HG02763 (cell line): ENCODE data around the gene VDR.

ENCODE experiments used
- ATAC-seq: cut with Tn5 transposase; IDR thresholded peaks from one replicate; pipeline ENCODE4 v1.9.1; 2021; ENCODE audit warnings: mild to moderate bottlenecking, moderate library complexity; ENCODE audit not compliant: unreplicated experiment

Gene VDR

DNA sequence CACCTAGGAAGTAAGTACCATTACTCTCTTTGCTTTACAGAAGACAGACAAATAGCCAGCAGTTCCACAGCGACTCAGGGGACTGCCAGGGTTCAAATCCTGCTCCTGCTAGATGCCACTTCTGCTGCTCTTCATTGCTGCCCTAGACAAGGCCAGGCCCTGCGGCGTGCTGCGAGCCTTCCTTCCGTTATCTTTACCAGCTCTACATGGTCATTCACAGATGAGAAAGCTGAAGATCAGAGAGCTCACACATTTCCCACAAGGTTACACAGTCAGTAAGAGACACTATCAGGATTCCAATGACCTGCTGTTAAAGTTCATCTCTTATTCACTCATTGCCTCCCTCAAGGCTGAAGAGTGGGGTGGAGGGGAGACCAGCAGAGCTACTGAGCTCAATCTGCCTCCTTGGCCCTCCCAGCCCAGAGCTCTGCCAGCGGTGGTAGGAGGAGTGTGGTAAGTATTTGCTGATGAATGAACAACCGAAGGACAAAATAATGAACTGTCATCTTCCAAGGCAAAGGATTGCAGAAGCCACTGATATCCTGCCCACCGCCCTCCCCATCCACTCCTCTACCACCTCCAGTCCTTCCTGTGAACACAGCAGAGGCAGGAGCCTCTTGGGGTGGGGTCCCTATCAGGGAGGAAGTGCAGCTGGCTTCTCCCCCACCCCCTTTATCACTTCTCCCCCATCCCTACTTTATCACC lies 70.4 kb downstream of the VDR start:
- ATAC-seq = no peak

DNA sequence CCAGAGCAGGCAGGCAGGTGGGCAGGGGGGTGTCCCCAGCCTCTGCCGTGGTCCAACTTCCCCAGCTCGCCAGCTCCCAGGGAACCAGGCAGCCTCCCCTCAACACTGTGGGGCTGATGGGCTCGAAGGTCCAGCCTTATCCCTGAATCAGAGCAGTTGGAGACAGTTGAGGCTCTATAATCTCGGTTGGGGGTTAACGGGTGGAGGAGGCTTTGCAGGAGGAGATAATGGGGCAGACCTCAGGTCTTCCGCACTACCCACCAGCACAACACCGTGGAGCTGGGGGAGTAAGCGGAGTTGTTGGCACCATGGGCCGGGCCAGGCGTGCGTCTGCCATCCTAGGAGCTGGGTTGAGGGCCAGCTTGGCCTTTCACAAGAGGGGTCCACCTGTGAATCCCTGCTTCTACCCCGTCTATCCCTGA lies 71.2 kb downstream of the VDR start:
- ATAC-seq = no peak

DNA sequence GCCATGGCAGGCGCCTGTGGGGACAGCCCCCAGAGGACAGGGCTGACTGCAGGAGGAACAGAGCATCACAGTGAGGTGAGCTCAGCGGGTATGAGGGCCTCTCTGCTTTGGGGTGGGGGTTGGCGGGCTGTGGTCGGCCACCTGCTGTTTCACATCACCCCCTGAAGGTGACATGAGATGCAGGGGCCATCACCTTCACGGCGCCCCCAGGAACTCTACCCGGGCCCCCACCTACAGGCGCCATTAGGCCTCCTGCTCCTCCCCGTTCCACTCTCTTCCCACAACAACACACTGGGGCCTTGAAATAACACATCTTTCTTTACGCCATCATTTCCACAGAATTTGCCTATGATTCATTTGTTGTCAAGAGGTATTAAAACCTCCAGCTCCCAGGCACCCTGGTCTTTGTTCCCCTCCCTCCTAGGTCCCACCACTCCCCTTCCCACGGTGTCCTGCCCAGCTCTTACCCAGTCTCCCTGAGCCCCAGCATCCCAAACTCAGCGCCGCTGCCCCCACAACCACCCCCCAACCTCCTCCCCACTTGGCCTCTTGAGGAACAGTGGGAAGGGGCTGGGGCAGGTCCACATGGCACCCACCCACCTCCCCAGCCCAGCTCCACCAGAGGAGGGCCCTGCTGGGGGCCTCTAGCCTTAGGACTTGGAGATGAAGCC lies 72.4 kb downstream of the VDR start:
- ATAC-seq = no peak

DNA sequence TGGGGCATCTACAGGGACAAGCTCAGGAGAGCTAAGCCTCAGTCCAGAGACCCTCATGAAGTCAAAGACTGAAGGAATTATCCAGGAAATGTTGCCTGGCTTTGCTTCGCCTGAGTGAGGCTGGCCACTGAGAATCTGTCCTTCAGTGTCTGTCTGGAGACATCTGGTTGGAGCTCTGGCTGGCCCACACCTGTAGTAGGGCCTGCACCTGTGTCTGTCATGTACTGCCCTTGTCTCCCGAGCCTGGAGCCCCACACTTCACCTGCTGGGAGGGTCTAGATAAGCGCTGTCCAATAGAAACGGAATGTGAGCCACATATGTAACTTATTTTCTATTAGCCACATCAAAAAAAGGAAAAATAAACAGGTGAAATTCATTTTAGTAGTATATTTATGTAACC lies 75.2 kb downstream of the VDR start:
- ATAC-seq = no peak

DNA sequence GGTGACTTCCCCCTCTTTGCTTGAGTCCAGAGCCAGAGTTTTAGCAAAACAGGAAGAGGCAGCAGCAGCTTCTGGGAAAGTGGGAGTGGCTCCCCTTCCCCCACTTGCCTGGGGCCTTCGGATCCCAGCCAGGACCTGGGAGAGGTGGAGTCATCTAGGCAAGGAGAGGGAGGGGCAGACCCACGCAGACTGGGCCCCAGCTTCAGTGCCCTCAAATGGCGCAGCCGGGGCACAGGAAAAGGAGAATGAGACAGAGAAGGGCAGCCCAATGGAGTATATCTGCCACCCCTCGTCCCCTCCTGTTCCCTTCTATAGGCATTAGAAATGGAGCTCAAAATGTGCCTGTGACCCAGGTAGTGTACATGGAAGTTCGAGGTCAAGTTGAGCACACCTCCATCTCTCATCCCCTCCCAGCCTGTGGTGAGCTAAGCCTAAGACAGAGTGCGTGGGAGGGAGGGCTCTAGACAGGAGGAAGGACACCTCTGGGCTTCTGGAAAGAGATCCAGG lies 75.8 kb downstream of the VDR start:
- ATAC-seq = no peak

DNA sequence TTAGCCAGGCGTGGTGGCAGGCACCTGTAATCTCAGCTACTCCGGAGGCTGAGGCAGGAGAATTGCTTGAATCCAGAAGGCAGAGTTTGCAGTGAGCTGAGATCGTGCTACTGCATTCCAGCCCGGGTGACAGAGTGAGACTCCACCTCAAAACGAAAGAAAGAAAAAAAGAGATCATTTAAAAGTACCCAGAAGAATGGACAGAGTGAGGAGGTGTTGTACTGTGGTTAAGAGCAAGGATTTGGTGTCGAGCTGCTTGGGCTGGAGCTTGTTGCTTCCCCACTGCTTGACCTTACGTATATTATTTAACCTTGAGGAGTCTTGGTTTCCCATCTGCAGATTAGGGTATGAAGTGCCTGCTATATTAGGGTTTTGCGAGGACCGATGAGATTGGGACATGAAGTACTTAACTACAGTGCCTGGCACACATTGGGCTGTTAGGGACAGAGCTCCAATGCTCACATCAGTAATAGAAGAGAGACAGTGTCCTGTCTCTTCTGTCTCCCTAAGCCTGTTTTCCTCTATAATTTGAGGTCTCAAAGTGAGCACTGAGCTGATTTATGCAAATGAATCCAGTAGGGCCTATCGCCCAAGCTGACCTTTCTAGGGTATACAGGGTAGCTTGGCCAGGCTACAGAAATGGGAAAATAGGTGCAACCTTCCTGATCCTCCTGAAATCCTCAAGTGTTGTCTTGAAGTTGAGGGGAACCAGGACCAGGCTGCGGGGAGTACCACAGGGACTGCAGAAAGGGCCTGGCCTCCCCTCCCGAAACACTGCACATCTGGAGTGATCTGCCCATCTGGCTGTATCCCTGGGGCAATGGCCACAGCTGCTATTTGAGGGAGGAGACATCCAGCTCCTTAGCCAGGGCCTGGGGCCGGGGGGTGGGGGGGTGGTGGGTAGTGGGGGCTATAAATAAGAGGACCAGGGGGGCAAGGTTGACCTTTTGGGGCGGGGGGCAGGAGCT lies 76.5 kb downstream of the VDR start:
- ATAC-seq = no peak

DNA sequence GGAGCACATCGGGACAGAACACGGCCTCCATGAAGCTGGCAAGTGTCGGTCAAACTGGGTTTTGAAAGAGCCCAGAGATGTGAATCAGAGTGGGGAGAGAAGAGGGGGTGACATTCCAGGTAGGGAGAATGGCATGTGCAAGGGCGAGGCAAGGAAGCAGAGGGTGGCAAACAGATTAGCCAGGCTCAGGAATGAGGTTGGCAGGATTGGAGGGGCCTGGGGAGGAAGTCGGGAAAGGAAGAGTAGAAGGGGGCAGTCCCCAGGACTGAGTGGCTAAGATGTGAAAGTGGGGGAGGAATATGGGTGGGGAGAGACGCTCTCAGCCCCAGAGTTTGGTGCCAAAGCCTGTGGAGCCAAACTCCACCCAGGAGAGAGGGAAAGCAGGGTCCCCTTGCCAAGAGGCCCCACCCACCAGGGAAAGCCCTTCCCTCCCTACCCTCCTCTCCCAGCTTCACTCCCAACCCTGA lies 79.6 kb downstream of the VDR start:
- no peak for ATAC-seq

DNA sequence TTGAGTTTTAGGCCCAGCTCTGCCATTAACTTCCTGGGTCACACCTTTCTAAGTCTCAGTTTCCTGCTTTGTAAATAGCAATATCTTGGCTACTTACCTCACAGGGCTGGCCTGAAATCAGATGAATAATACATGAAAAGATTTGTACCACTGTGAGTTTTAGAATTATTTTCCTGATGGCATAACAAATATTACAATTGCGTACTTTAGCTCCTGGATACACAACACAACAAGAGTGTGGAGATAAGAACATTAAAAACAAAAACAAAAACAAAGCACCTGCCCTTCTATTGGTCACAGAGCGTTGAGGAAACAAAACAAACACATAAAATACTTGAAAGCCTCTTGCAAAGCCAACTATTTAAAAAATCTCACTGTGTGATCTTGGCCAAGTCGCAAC lies 80.2 kb downstream of the VDR start:
- ATAC-seq = no peak

DNA sequence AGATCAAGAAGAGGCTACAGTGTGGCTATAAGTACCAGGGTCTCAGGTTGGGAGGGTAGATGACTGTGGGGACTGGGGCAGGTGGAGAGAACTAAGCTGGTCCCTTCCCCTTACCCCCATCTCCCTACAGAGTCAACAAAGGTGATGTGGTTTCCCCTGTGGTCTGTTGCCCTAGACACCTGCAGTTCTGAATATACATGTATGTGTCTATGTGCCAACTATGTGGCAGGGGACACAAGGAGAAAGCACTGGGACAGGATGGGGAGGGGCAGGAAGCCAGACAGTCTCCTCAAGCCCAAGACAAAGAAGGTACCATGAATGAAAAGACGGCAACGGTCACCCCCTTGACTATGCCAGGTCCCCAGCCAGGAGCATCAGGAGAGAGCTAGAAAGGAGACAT lies 80.6 kb downstream of the VDR start:
- ATAC-seq = no peak

DNA sequence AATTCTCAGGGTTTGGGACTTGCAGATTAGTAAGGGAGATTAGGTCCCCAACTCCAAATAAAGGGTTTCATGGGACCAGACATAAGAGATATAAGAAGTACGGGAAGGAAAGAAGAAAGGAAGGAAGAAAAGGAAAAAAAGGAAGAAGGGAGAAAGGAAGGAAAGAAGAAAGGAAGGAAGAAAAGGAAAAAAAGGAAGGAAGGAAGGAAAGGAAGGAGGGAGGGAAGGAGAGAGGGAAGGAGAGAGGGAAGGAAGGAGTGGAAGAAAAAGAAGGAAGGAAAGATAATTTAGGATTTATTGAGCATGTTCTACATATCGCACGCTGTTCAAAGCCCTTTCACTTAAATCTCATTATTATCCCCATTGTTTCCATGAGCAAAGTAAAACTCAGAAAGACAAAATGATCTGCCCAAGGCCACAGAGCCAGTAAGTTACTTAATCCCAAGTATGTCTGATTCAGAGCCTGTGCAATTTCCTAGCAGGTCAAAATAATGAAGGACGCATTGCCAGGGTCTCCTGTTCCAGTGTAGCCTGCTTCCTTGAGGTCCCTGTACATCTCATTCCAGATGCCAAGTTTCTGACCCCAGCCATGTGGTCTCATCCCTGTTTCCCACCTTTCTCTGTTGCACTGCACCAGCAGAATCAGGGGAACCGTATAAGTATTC lies 81.2 kb downstream of the VDR start:
- ATAC-seq = no peak

DNA sequence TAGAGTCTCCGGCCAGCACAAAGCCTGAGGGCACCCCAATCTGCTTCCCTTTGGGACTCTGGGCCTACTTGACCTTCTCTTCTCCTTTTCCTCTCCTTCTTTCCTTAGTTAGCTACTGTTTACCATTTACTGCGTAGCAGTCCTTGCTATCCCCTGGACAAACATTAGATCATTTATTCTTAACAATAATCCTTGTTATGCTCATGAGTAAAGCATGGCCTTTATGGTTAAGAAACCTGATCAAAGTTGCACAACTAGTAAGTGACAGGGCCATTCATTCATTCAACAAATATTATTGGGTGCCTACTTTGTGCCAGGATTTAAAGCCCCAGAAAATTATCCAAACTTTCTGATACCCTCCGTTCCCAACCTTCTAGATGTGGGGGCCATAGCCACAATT lies 81.9 kb downstream of the VDR start:
- no peak for ATAC-seq

DNA sequence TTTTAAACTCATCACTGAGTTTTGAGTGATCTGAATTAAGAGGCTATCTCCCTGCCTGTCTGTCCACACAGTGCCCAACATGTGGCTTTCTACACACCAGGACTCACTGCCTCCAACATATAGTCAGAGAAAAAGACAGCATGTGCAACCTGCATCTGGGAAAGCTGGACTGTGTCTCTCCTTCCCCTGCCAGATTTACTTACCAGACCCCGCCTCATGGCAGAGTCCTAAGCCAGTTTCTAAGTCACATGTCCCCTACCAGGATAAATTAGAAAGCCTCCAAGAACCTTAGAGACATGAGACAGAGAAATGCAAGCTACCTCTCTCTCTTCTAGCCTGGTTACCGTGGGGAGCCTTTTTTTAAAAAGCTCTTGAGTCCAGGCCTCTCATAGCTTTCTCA lies 82.4 kb downstream of the VDR start:
- ATAC-seq = no peak

DNA sequence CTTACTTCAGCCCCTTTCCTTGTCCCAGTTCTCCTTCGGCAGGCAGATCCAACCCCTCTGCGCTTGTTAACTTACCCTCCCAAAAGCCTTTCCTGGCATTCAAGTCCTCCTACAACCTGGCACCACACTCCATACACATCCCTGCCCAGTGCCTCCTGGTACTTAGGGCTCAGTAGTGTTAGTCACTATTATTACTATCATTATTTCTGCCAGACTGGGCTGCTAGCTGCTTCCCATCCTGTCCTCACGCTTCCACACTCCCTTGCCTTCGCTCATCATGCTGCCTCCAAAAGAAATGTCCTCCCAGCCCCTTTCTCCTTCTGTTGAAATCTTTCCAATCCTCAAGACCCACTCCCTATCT lies 83.5 kb downstream of the VDR start:
- no peak for ATAC-seq

DNA sequence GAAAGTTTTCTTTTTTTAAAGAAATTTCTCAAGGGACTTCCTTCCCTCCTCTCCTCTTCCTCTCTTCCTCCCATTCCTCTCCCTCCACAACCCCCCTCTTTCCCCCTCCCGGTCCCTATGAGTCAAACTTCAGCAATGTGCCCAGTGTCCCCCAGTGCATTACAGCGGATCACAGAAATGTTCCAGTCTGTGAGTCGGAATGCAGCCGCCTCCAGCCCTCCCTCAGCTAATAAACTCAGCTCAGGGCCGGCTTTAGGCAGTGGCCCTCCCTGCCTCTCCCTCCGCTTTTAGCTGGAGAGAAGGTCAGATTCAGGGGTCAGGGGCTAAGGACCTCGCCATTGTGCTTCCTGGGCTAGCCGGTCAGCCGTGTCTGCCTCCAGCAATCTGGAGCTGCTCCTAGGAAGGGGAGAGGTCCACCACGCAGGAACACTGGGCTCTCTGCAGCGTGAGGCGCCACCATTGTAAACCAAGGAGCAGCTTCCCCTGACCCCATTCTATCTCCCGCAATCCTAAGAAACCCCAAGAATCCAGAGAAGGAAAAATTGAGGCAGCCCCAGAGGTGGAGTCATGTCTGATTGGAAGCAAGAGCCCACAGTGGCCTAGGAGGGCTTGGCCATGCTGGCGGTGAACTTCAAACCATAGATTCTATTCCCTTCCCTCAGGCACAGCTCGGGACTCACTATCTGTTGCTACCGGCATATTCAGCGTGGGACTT lies 84.0 kb downstream of the VDR start:
- no peak for ATAC-seq

DNA sequence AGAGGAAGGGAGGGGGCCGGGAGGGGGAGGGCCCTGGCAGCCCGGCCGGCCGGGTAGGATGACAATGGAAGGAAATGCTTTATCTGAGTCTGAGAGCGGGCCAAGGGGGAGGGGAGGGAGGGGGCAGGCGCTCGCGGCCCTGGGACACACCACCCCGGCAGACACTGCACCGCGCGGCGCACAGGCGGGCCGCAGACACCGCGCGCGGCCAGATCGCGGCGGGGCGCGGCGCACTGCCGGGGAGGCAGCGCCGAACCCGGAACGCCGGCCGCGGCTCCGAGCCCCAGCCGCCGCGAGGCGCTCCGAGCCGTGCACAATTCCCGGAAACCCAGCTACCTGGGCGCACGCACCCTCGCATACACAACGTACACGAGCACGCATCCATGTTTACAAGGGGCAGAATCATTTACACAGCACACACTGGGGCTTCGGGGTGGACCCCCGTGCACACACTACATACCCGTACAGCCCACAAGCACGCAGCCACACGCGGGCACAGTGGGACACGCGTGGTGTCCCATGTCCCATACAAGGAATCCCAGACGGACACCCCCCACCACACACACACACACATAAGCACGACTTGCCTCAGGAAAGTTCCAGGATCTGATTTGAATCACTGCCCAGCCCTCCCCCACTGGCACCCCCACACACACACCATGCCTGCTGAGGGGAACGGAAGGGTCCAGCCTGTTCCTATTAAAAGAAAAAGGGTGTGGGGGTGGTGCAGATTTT lies 84.7 kb downstream of the VDR start, which contains the start of gene HDAC7:
Gene HDAC7, minus strand, starts transcription at position 8 of the 735 bp plus-strand sequence. CDS start 118 bp downstream, outside the sequence.
- ATAC-seq = peak; percentile 35

DNA sequence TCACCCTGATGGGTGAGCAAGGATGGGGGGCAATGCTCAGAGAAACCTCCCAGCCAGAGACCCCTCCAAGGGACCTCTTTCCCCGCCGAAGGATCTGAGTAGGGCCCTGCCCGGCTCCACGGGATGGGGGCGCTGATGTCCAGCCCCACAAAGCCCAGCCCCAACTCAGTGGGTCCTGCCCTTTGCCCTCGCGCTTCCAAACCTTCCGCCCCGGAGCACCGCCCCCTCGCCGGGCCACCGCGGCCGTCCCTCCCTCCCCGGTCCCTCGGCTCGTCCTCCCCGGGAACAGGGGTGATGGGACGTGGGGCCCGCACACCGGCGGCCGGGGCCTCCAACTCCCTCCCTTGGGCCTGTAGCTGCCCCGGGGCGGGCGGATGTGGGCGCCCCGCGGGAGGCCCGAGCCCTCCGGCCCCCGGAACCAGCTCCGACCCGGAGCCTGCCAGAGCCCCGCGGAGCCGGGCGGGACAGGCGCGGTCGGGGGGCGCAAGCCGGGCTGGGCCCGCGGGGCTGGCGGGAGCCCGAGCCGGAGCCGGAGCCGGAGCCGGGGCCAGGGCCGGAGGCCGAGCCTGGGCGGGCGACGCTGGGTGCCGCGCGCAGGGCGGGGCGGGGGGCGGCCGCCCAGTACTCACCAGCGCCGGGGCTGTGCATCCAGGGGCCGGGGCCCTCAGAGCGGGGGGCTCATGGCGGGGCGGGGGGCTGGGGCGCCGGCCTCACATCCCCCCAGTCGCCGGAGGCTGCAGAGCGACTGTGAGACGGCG lies 85.5 kb downstream of the VDR start:
- ATAC-seq = peak; percentile 39

DNA sequence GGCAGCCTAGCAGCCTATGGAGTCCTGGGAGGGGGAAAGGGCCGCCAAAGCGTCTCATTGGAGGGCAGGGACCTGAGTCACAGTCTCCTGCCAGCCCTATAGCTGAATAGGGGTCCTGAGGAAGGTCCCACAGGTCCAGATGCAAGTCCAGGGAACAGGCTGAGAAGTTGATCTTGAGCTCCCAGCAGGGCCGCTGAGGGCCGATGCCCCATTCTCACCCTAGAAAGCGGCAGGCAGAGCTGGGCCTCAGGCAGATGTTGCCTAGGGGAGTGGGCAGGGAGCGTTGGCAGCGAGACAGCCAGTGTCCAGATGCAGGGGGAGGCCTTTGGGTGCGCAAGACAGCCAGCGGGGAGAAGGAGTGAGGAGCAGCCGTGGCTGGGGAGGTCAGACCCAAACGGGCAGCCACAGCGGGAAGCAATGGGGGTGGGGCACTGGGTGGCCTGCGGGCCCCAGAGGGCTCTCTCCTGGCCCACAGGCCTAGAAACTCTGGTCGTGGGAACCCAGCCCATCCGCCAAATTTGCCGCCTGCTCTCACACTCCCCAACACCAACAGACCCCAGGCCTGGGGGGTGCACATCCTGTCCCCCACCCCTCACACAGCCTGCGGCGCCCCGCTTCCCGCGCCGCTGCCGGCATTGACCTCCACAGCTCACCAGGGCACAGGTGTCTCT lies 86.2 kb downstream of the VDR start:
- ATAC-seq = no peak

DNA sequence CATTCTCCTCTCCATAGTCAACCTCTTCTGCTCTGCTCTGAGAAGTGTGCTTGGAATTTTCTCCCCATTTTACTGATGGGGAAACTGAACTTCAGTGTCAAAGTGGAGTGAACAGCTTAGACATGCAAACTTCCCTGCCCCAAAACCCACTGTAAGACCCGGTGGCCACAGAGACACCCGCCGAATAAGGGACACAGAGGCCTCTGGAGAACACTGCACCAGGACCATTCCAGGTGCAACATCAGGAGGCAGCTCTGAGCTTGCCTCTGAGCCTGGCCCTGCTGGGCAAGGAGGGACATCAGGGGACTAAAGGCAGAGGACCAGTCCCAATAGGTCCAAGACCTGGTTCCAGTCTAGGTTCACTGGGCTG lies 86.8 kb downstream of the VDR start:
- ATAC-seq = no peak
